HepG2 (cell line): ENCODE results near the gene BRAF. TPM values are rescaled to one million over a fixed set of nuclear protein-coding genes. Genes with fewer than 3 reads are reported as not detected.
A peak's percentile ranks its signal among the peaks of the same experiment; 100 is the strongest.

Source experiments
- ATAC-seq: fragments of 200-7000 bp; cut with Tn5 transposase; 3 replicates; pipeline ENCODE4 v1.9.1; 2020; ENCODE audit warnings: mild to moderate bottlenecking, moderate library complexity
- Bru-seq: library from RNA; stranded (reverse); fragments of 400-500 nt; gene quantifications from one replicate; lab custom pipeline; 2021; lab: Mats Ljungman, UMichigan
- BruChase-seq, 2 experiments: library from RNA; stranded (reverse); fragments of 400-500 nt; gene quantifications; one replicate each; lab custom pipeline; 2021; lab: Mats Ljungman, UMichigan
- BruUV-seq: library from RNA; stranded (reverse); fragments of 400-500 nt; replicated peaks from 2 replicates; lab custom pipeline; 2021; lab: Mats Ljungman, UMichigan
- CTCF ChIA-PET: fragments of 300-600 bp; formaldehyde crosslinking; extraction: SDS; loops from one replicate; lab custom pipeline; 2021; ENCODE audit warnings: low total read pairs, inconsistent platforms, low intra/inter-chr PET ratio; lab: Yijun Ruan, JAX
- POLR2A ChIA-PET: fragments of 350-600 bp; sonication (Branson Sonifier 250); formaldehyde crosslinking; loops from one replicate; lab custom pipeline; 2020; ENCODE audit warnings: antibody characterized with exemption, inconsistent platforms; lab: Yijun Ruan, JAX
- DNase-seq: peaks from one replicate; pipeline ENCODE4 v3.0.0-alpha.2; 2015; ENCODE audit warnings: low spot score
- FAIRE-seq: peaks from 3 replicates; lab custom pipeline; 2011; peaks lifted over from hg19 to GRCh38; lab: Jason Lieb, UNC
- H2AFZ ChIP-seq: one replicate; pipeline ENCODE4 v1.6.1; 2011; ENCODE audit warnings: low read length, inconsistent platforms
- H3K27ac ChIP-seq: fragments of 300-600 bp; 3 replicates; pipeline ENCODE4 v1.8.0; 2011; ENCODE audit warnings: mixed run types, mild to moderate bottlenecking, mixed read lengths, low read length, inconsistent platforms; ENCODE audit not compliant: insufficient read depth; ENCODE audit errors: extremely low read length
- H3K27me3 ChIP-seq, 2 experiments: fragments of 200-600 bp in 1 of 2; 2 replicates in 1 of 2; 3 replicates in 1 of 2; pipeline versions ENCODE4 v1.6.0 to v1.8.0; 2011; ENCODE audit warnings: low read length in 2 of 2, mild to moderate bottlenecking in 2 of 2, moderate library complexity in 2 of 2, inconsistent platforms in 1 of 2; ENCODE audit not compliant: insufficient read depth in 2 of 2, control insufficient read depth in 1 of 2
- H3K36me3 ChIP-seq, 2 experiments: fragments of 200-600 bp in 1 of 2; replicated peaks in 1 of 2; 2 replicates in 1 of 2; 3 replicates in 1 of 2; pipeline versions ENCODE4 v1.5.1 to v1.8.0; 2011; ENCODE audit warnings: low read length in 2 of 2, inconsistent platforms in 1 of 2; ENCODE audit not compliant: insufficient read depth in 2 of 2, control insufficient read depth in 1 of 2
- H3K4me1 ChIP-seq: 2 replicates; pipeline ENCODE4 v1.5.1; 2012; ENCODE audit warnings: low read length, inconsistent platforms; ENCODE audit not compliant: insufficient read depth
- H3K4me2 ChIP-seq: 2 replicates; pipeline ENCODE4 v1.6.0; 2011; ENCODE audit warnings: low read depth, low read length, inconsistent platforms
- H3K4me3 ChIP-seq, 3 experiments: fragments of 200-600 bp in 1 of 3; sonication (generic), shearing (Covaris generic) in 1 of 3; replicated peaks in 1 of 3; 2 replicates each; pipeline ENCODE4 v1.5.1; 2011 to 2016; ENCODE audit warnings: low read length in 3 of 3, inconsistent platforms in 2 of 3, low read depth in 2 of 3, mild to moderate bottlenecking in 2 of 3, control low read depth in 1 of 3, mixed read lengths in 1 of 3; ENCODE audit not compliant: insufficient read depth in 1 of 3
- H3K79me2 ChIP-seq: one replicate; pipeline ENCODE4 v1.6.1; 2011; ENCODE audit warnings: low read length, inconsistent platforms; ENCODE audit not compliant: insufficient read depth
- H3K9ac ChIP-seq: 2 replicates; pipeline ENCODE4 v1.6.0; 2011; ENCODE audit warnings: mild to moderate bottlenecking, low read depth, low read length, inconsistent platforms; ENCODE audit not compliant: insufficient read depth
- H3K9me3 ChIP-seq: 2 replicates; pipeline ENCODE4 v1.5.1; 2012; ENCODE audit warnings: mild to moderate bottlenecking, low read length
- H4K20me1 ChIP-seq: 2 replicates; pipeline ENCODE4 v1.6.0; 2011; ENCODE audit warnings: inconsistent platforms, mild to moderate bottlenecking, low read length, moderate library complexity; ENCODE audit not compliant: insufficient read depth
- CBX1 ChIP-seq: IDR thresholded peaks from one replicate; pipeline ENCODE4 v1.6.1; 2016; ENCODE audit warnings: antibody characterized with exemption, low read depth
- HINFP ChIP-seq: sonication (generic); formaldehyde crosslinking; IDR thresholded peaks from 2 replicates; pipeline ENCODE4 v1.4.0; 2020; ENCODE audit warnings: low read depth, mild to moderate bottlenecking, missing genetic modification reagents
- MTA3 ChIP-seq: sonication (generic); formaldehyde crosslinking; IDR thresholded peaks from 2 replicates; pipeline ENCODE4 v1.4.0; 2020; ENCODE audit warnings: missing genetic modification reagents
- POLR2A ChIP-seq, 2 experiments: IDR thresholded peaks; 2 replicates each; pipeline ENCODE4 v1.6.1; 2011; ENCODE audit warnings: low read depth in 2 of 2, low read length in 2 of 2, mild to moderate bottlenecking in 1 of 2, moderate library complexity in 1 of 2; ENCODE audit not compliant: insufficient read depth in 1 of 2
- RAD21 ChIP-seq: fragments of 450-650 bp; formaldehyde crosslinking; IDR thresholded peaks from 2 replicates; pipeline ENCODE4 v1.5.0; 2020; ENCODE audit warnings: mild to moderate bottlenecking
- ZBTB38 ChIP-seq: sonication (generic); formaldehyde crosslinking; IDR thresholded peaks from 2 replicates; pipeline ENCODE4 v1.5.1; 2020; ENCODE audit warnings: mild to moderate bottlenecking, missing genetic modification reagents
- ZNF230 ChIP-seq: sonication (generic); formaldehyde crosslinking; IDR thresholded peaks from 2 replicates; pipeline ENCODE4 v1.4.0; 2020; ENCODE audit warnings: mild to moderate bottlenecking, missing genetic modification reagents
- ZNF296 ChIP-seq: sonication (generic); formaldehyde crosslinking; conservative IDR thresholded peaks from 2 replicates; pipeline ENCODE4 v1.5.0; 2020; ENCODE audit warnings: mild to moderate bottlenecking, missing genetic modification reagents
- ZNF430 ChIP-seq: sonication (generic); formaldehyde crosslinking; IDR thresholded peaks from 2 replicates; pipeline ENCODE4 v1.9.0; 2021; ENCODE audit warnings: mild to moderate bottlenecking, missing genetic modification reagents
- ZNF562 ChIP-seq: sonication (generic); formaldehyde crosslinking; IDR thresholded peaks from 2 replicates; pipeline ENCODE4 v1.8.0; 2022; ENCODE audit warnings: missing genetic modification reagents, borderline replicate concordance
- ZNF629 ChIP-seq: sonication (generic); formaldehyde crosslinking; conservative IDR thresholded peaks from 2 replicates; pipeline ENCODE4 v1.5.0; 2020; ENCODE audit warnings: missing genetic modification reagents
- ZNF790 ChIP-seq: sonication (generic); formaldehyde crosslinking; IDR thresholded peaks from 2 replicates; pipeline ENCODE4 v1.8.0; 2022; ENCODE audit warnings: missing genetic modification reagents, mild to moderate bottlenecking, borderline replicate concordance
- WGBS: methylation state at CpG from one replicate; pipeline ENCODE4 v1.1.6; 2017; ENCODE audit warnings: low lambda C conversion rate; 5-methylcytosine and 5-hydroxymethylcytosine counted together
- in situ Hi-C: cut with HindIII; loops from 2 replicates; pipeline ENCODE4 v1.10.0; 2017; ENCODE audit warnings: low pct_unique_long_range_greater_than_20kb; ENCODE audit not compliant: extremely low pct_ligation_motif_present
- intact Hi-C: fragments of 100-400 bp; cut with micrococcal nuclease; formaldehyde crosslinking; loops from one replicate; pipeline ENCODE4 v1.10.0; 2022; ENCODE audit not compliant: unreplicated experiment
- long read RNA-seq, 2 experiments: library from RNA in 1 of 2; library from polyadenylated mRNA in 1 of 2; stranded (forward) in 1 of 2; unstranded in 1 of 2; transcript quantifications; one replicate each; pipeline ENCODE4 v2.0.0, GENCODE V29; 2019 to 2022
- polyA minus RNA-seq, 3 experiments: library from RNA; depleted of rRNA, polyadenylated mRNA; stranded (reverse); fragments of >200 nt; gene quantifications; 2 replicates each; pipeline ENCODE4 v1.2.3, GENCODE V29; 2011; ENCODE audit warnings: low replicate concordance in 1 of 3
- polyA plus RNA-seq, 8 experiments: library from polyadenylated mRNA; depleted of rRNA in 3 of 8; stranded (reverse) in 7 of 8; unstranded in 1 of 8; fragments of >200 nt; fragmentation: Illumina TruSeq in 4 of 8; extraction: Trizol in 4 of 8; gene quantifications; 2 replicates each; pipeline versions ENCODE4 v1.2.1 to v1.2.3, GENCODE V29; 2011 to 2016; ENCODE audit warnings: low read depth in 4 of 8, missing spikeins in 1 of 8, mixed read lengths in 1 of 8; ENCODE audit not compliant: insufficient read depth in 1 of 8
- total RNA-seq, 5 experiments: library from RNA; depleted of rRNA; stranded (reverse); fragments of >200 nt; fragmentation: Illumina TruSeq; extraction: Trizol; gene quantifications; 2 replicates each; pipeline ENCODE4 v1.2.3, GENCODE V29; 2016; ENCODE audit warnings: low read depth in 1 of 5
- TF ChIP-seq, protein P1 (sequence below): sonication (generic); formaldehyde crosslinking; IDR thresholded peaks from 2 replicates; pipeline ENCODE4 v1.4.0; 2020; ENCODE audit warnings: missing genetic modification reagents; ENCODE audit errors: not compliant biosample characterization
- TF ChIP-seq, protein P2 (sequence below): IDR thresholded peaks from 2 replicates; pipeline ENCODE4 v1.6.1; 2016; ENCODE audit warnings: mild to moderate bottlenecking

Gene BRAF
- 13.4 and 14.0 TPM in 2 replicates for total RNA-seq (2016; rRNA removed; fragmentation: Illumina TruSeq; extraction: Trizol)
- total RNA-seq (2016; cell fraction: cytosol; rRNA removed; fragmentation: Illumina TruSeq; extraction: Trizol; ENCODE audit: low read depth), result 22.5 and 25.2 TPM in 2 replicates
- 12.1 and 13.9 TPM in 2 replicates for total RNA-seq (2016; cell fraction: insoluble cytoplasmic fraction; rRNA removed; fragmentation: Illumina TruSeq; extraction: Trizol)
- total RNA-seq (2016; cell fraction: membrane; rRNA removed; fragmentation: Illumina TruSeq; extraction: Trizol), result 14.4 and 19.6 TPM in 2 replicates
- 33.7 and 34.1 TPM in 2 replicates for total RNA-seq (2016; cell fraction: nucleus; rRNA removed; fragmentation: Illumina TruSeq; extraction: Trizol)
- polyA plus RNA-seq (2011; rRNA removed), result 10.1 and 12.5 TPM in 2 replicates
- 5.2 and 8.2 TPM in 2 replicates for polyA plus RNA-seq (2011; cell fraction: cytosol; rRNA removed)
- 11.9 and 15.4 TPM in 2 replicates for polyA plus RNA-seq (2011; cell fraction: nucleus; rRNA removed)
- 7.5 and 9.3 TPM in 2 replicates for polyA plus RNA-seq (2012)
- 2.9 and 3.9 TPM in 2 replicates for polyA plus RNA-seq (2016; cell fraction: cytosol; fragmentation: Illumina TruSeq; extraction: Trizol; ENCODE audit: low read depth)
- polyA plus RNA-seq (2016; cell fraction: insoluble cytoplasmic fraction; fragmentation: Illumina TruSeq; extraction: Trizol; ENCODE audit: low read depth), result 7.0 and 8.0 TPM in 2 replicates
- 4.3 and 6.0 TPM in 2 replicates for polyA plus RNA-seq (2016; cell fraction: membrane; fragmentation: Illumina TruSeq; extraction: Trizol; ENCODE audit: low read depth)
- polyA plus RNA-seq (2016; cell fraction: nucleus; fragmentation: Illumina TruSeq; extraction: Trizol; ENCODE audit: insufficient read depth, low read depth), result 12.8 and 14.4 TPM in 2 replicates
- 23.3 and 34.0 TPM in 2 replicates for polyA minus RNA-seq (2011; rRNA and poly(A)+ RNA removed; ENCODE audit: low replicate concordance)
- 20.0 and 26.5 TPM in 2 replicates for polyA minus RNA-seq (2011; cell fraction: cytosol; rRNA and poly(A)+ RNA removed)
- polyA minus RNA-seq (2011; cell fraction: nucleus; rRNA and poly(A)+ RNA removed), result 109 and 113 TPM in 2 replicates
- percentile 84 among the genes with signal in this experiment for Bru-seq, nascent RNA
- BruChase-seq, experiment 1, labeled RNA remaining after a 6-hour chase, result percentile 76 among the genes with signal in this experiment
- percentile 77 among the genes with signal in this experiment for BruChase-seq, experiment 2, labeled RNA remaining after a 2-hour chase
- long read RNA-seq, experiment 1, partial matches to known transcripts, result 1 of 1 reads
- long read RNA-seq, experiment 1, other reads (novel, unspliced or antisense), result 0 of 1 reads
- long read RNA-seq, experiment 2, full-length matches to known transcripts, result 8 of 17 reads
- long read RNA-seq, experiment 2, partial matches to known transcripts, result 1 of 17 reads
- long read RNA-seq, experiment 2, other reads (novel, unspliced or antisense), result 8 of 17 reads

GRCh38 chr7:140924821-140925421 lies at the start of gene BRAF:
BRAF (minus strand) TSS chr7:140924929; CDS start chr7:140924703, 226 bp downstream.
- peak within 1 kb of the TSS; percentile 99 for H2AFZ ChIP-seq
- no peaks in the 10 kb centered on the region for H3K36me3 ChIP-seq
- H3K79me2 ChIP-seq, result peaks cover 41% of the 10 kb centered on the region
- ChIA-PET POLR2A (interaction anchor here (0.7 to 2.4 kb wide), 7 partner anchors 12 to 181 kb away, joined by 3 to 22 read pairs (median 7); no protein-coding TSS in a partner anchor), CTCF (no interaction called here)
- H3K4me1 ChIP-seq, result peaks cover 45% of the 10 kb centered on the region
- DNase-seq, result peak; percentile 23
- H3K4me3 ChIP-seq, result peak within 1 kb of the TSS; percentile 84 to 92 (median 90)
- peak within 1 kb of the TSS; percentile 97 for H3K4me2 ChIP-seq
- H4K20me1 ChIP-seq, result 0 out of 2 replicates have a peak, but pooled peaks cover 7% of the 10 kb centered on the region
- FAIRE-seq, result no peak
- H3K9ac ChIP-seq, result peak within 1 kb of the TSS; percentile 92
- 4% methylated on average over 23 of the region's 56 CpGs for WGBS
- H3K27me3 ChIP-seq, result no peaks in the 10 kb centered on the region; a peak in 1 of 5 replicates
- no TSS peak for BruUV-seq
- intact Hi-C loops, result loop anchor here (1.0 to 5.0 kb wide), 4 partner anchors 43 to 114 kb away; partner anchors contain the start of gene MRPS33
- ATAC-seq, result peak; percentile 9; the same call in 1 of the 3 replicates
- no peaks in the 10 kb centered on the region for H3K9me3 ChIP-seq
- peak within 1 kb of the TSS; percentile 97 for H3K27ac ChIP-seq
- in situ Hi-C loops, result no loop called here
- no peak for TF ChIP-seq ZBTB38 (CRISPR knock-in tag)
- TF ChIP-seq ZNF430 (CRISPR knock-in tag), result no peak
- TF ChIP-seq ZNF562 (CRISPR knock-in tag), result no peak
- no peak for TF ChIP-seq HINFP (CRISPR knock-in tag)
- TF ChIP-seq CBX1, result no peak
- TF ChIP-seq, protein P1, sequence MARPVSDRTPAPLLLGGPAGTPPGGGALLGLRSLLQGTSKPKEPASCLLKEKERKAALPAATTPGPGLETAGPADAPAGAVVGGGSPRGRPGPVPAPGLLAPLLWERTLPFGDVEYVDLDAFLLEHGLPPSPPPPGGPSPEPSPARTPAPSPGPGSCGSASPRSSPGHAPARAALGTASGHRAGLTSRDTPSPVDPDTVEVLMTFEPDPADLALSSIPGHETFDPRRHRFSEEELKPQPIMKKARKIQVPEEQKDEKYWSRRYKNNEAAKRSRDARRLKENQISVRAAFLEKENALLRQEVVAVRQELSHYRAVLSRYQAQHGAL (CRISPR knock-in tag), result no peak
- peak; percentile 24; the same call in 1 of the 2 replicates for TF ChIP-seq RAD21 (CRISPR knock-in tag)
- TF ChIP-seq ZNF790, result no peak
- TF ChIP-seq POLR2A (IDR thresholded peaks at IDR 0.05; ENCODE audit: insufficient read depth in 1 of 2, low read depth in 2 of 2, low read length in 2 of 2), result peak in 1 of 2 experiments; percentile 47; a peak in 2 of 4 replicates
- TF ChIP-seq ZNF629 (CRISPR knock-in tag), result no peak
- no peak for TF ChIP-seq ZNF296 (CRISPR knock-in tag)
- no peak for TF ChIP-seq ZNF230 (CRISPR knock-in tag)
- no peak for TF ChIP-seq MTA3 (CRISPR knock-in tag)
- TF ChIP-seq, protein P2, sequence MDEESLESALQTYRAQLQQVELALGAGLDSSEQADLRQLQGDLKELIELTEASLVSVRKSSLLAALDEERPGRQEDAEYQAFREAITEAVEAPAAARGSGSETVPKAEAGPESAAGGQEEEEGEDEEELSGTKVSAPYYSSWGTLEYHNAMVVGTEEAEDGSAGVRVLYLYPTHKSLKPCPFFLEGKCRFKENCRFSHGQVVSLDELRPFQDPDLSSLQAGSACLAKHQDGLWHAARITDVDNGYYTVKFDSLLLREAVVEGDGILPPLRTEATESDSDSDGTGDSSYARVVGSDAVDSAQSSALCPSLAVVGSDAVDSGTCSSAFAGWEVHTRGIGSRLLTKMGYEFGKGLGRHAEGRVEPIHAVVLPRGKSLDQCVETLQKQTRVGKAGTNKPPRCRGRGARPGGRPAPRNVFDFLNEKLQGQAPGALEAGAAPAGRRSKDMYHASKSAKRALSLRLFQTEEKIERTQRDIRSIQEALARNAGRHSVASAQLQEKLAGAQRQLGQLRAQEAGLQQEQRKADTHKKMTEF (CRISPR knock-in tag), result no peak
